NB4 (cell line): ENCODE data around the gene KCNIP3.

ENCODE experiments used
- DNase-seq: peaks from one replicate; pipeline ENCODE4 v3.0.0; 2010; ENCODE audit warnings: low read depth
- H3K4me3 ChIP-seq: one replicate; pipeline ENCODE4 v1.5.1; 2011; ENCODE audit warnings: mild to moderate bottlenecking, low read depth, low read length, moderate library complexity
- MAX ChIP-seq: IDR thresholded peaks from 2 replicates; pipeline ENCODE4 v1.6.1; 2011; ENCODE audit warnings: low read depth, low read length
- MYC ChIP-seq: IDR thresholded peaks from 2 replicates; pipeline ENCODE4 v1.6.1; 2011; ENCODE audit warnings: low read depth, low read length
- POLR2A ChIP-seq: IDR thresholded peaks from 2 replicates; pipeline ENCODE4 v1.6.1; 2011; ENCODE audit warnings: mild to moderate bottlenecking; ENCODE audit not compliant: insufficient read length; ENCODE audit errors: extremely low read depth
- TF ChIP-seq, protein P1 (sequence below): IDR thresholded peaks from one replicate; pipeline ENCODE4 v1.5.1; 2012; ENCODE audit warnings: low read depth, low read length

The KCNIP3 gene

DNA sequence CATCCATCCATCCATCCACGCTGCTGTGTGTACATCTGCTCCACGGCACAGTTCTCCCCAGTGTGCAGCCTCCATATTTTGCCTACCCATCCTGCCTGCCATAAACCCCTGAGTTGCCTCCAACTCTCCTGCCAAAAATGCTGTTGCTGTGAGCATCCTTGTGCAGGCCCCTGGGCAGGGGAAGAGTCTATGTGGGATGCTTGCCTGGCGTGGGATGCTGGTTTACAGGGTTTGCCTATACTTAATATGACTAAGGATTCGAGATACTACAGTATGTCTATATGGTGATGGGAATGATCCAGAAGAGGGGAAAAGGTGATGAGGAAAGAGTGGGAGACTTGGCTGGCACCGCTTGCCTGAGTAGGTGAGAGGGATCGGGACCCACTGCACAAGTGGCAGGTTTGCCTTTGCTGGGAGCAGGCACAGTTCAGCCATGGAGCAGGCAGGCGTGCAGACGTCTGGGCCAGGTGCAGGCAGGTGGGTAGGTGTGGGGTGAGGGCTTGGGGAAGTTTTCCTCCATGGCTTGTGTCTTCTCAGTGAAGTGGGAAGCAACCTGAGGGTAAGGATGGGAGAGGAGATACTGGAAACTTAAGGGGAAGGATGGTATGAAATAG is 75.2 kb downstream of the KCNIP3 start:
- no peak for DNase-seq
- no peak overlapping the region for H3K4me3 ChIP-seq
- no peak for TF ChIP-seq MAX
- no peak for TF ChIP-seq POLR2A
- TF ChIP-seq, protein P1, sequence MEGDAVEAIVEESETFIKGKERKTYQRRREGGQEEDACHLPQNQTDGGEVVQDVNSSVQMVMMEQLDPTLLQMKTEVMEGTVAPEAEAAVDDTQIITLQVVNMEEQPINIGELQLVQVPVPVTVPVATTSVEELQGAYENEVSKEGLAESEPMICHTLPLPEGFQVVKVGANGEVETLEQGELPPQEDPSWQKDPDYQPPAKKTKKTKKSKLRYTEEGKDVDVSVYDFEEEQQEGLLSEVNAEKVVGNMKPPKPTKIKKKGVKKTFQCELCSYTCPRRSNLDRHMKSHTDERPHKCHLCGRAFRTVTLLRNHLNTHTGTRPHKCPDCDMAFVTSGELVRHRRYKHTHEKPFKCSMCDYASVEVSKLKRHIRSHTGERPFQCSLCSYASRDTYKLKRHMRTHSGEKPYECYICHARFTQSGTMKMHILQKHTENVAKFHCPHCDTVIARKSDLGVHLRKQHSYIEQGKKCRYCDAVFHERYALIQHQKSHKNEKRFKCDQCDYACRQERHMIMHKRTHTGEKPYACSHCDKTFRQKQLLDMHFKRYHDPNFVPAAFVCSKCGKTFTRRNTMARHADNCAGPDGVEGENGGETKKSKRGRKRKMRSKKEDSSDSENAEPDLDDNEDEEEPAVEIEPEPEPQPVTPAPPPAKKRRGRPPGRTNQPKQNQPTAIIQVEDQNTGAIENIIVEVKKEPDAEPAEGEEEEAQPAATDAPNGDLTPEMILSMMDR: no peak
- no peak for TF ChIP-seq MYC

DNA sequence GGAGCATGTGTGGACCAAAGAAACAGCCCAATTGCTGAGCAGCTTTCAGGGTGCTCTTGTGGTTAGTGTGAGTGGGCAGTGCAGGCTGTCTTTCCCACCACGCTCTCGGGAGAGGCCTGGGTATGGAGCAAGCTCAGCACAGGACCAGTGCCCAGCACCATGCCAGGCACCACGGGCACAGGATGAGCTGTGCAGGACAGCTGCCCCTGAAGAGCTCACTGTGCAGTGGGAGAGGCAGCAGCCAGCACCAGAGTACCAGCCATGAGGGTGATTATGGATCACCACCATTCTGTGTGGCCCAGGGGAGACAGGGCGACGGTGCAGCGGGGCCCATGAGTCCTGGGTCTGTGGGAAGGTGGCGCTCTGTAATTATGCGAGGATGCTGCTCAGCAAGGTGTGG is 75.7 kb downstream of the KCNIP3 start:
- H3K4me3 ChIP-seq: no peak overlapping the region
- TF ChIP-seq, protein P1: no peak
- TF ChIP-seq MAX: no peak
- no peak for TF ChIP-seq POLR2A
- no peak for TF ChIP-seq MYC
- no peak for DNase-seq

DNA sequence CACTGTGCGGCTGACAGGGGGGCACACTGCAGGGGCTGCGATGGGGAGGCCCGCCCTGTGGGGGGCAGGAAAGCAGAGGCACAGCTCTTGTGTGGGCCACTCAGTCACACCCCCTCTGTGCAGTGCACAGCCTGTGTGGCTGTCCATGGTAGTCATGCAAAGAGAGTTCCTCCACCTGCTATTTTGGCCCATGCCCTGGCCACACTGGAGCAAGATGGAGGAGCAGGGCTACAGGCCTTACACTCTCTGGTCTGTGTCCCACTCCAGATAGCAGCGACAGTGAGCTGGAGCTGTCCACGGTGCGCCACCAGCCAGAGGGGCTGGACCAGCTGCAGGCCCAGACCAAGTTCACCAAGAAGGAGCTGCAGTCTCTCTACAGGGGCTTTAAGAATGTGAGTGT is 76.9 kb downstream of the KCNIP3 start:
- no peak overlapping the region for H3K4me3 ChIP-seq
- TF ChIP-seq MYC (no peak), MAX (no peak), POLR2A (no peak)
- TF ChIP-seq, protein P1: no peak
- DNase-seq: no peak

GRCh38 chr2:95374451-95374920 is 77.3 kb downstream of the KCNIP3 start:
- no peak overlapping the region for H3K4me3 ChIP-seq
- no peak for TF ChIP-seq MAX
- no peak for TF ChIP-seq MYC
- TF ChIP-seq POLR2A: no peak
- TF ChIP-seq, protein P1: no peak
- no peak for DNase-seq

- no peak overlapping the region for H3K4me3 ChIP-seq
- TF ChIP-seq MAX (no peak), MYC (no peak), POLR2A (no peak)
- TF ChIP-seq, protein P1: no peak
- no peak for DNase-seq
Measured at GRCh38 chr2:95374921-95375471, 77.8 kb downstream of the KCNIP3 start.
